DOHH2 (cell line): Measurements from ENCODE around the gene GNRHR.

Source experiments
- H3F3A ChIP-seq: fragments of 200-600 bp; sonication (generic), shearing (Covaris generic); 2 replicates; pipeline ENCODE4 v1.6.0; 2016; ENCODE audit warnings: antibody characterized with exemption, mild to moderate bottlenecking; ENCODE audit not compliant: control insufficient read depth, insufficient read depth
- H3K27ac ChIP-seq: fragments of 200-600 bp; sonication (generic); 2 replicates; pipeline ENCODE4 v1.5.1; 2014; ENCODE audit warnings: low read depth, mild to moderate bottlenecking, low read length, moderate library complexity
- H3K27me3 ChIP-seq: fragments of 200-600 bp; sonication (generic); 2 replicates; pipeline ENCODE4 v1.6.1; 2014; ENCODE audit warnings: mild to moderate bottlenecking, low read length, mixed read lengths; ENCODE audit not compliant: control insufficient read depth
- H3K36me3 ChIP-seq: fragments of 200-600 bp; sonication (generic); 2 replicates; pipeline ENCODE4 v1.6.1; 2014; ENCODE audit warnings: mild to moderate bottlenecking, low read length, moderate library complexity, mixed read lengths; ENCODE audit not compliant: control insufficient read depth
- H3K4me1 ChIP-seq: fragments of 200-600 bp; sonication (generic); 2 replicates; pipeline ENCODE4 v1.6.1; 2014; ENCODE audit warnings: mild to moderate bottlenecking, low read length, mixed read lengths; ENCODE audit not compliant: control insufficient read depth
- H3K4me2 ChIP-seq: fragments of 200-600 bp; sonication (generic); 2 replicates; pipeline ENCODE4 v1.6.0; 2014; ENCODE audit warnings: mild to moderate bottlenecking, low read length, moderate library complexity
- H3K4me3 ChIP-seq: fragments of 200-600 bp; sonication (generic); 2 replicates; pipeline ENCODE4 v1.5.1; 2014; ENCODE audit warnings: mild to moderate bottlenecking, low read length, mixed read lengths
- H3K79me2 ChIP-seq: fragments of 200-600 bp; sonication (generic); 2 replicates; pipeline ENCODE4 v1.6.1; 2014; ENCODE audit warnings: mild to moderate bottlenecking, low read length, mixed read lengths; ENCODE audit not compliant: control insufficient read depth
- H3K9me2 ChIP-seq: fragments of 200-600 bp; sonication (generic); replicated peaks from 2 replicates; pipeline ENCODE4 v1.6.1; 2014; ENCODE audit warnings: mild to moderate bottlenecking, low read length, mixed read lengths; ENCODE audit not compliant: control insufficient read depth
- H3K9me3 ChIP-seq: fragments of 200-600 bp; sonication (generic); 2 replicates; pipeline ENCODE4 v1.6.1; 2014; ENCODE audit warnings: antibody characterized with exemption, low read length, mixed read lengths; ENCODE audit not compliant: control insufficient read depth, insufficient read depth
- H4K20me1 ChIP-seq: fragments of 200-600 bp; sonication (generic); 2 replicates; pipeline ENCODE4 v1.6.0; 2014; ENCODE audit warnings: low read depth, mild to moderate bottlenecking, antibody characterized with exemption, low read length, moderate library complexity; ENCODE audit not compliant: control insufficient read depth, insufficient read depth
- EZH2phosphoT487 ChIP-seq: fragments of 200-600 bp; sonication (generic); IDR thresholded peaks from 2 replicates; pipeline ENCODE4 v1.6.1; 2017; ENCODE audit warnings: borderline replicate concordance, mild to moderate bottlenecking, antibody characterized with exemption, low read length, moderate library complexity, mixed read lengths
- TF ChIP-seq, protein P1 (sequence below): fragments of 200-600 bp; sonication (generic); IDR thresholded peaks from one replicate; pipeline ENCODE4 v1.5.1; 2014; ENCODE audit warnings: antibody characterized with exemption, mild to moderate bottlenecking, low read depth, low read length; ENCODE audit not compliant: poor library complexity, severe bottlenecking

The GNRHR gene

DNA sequence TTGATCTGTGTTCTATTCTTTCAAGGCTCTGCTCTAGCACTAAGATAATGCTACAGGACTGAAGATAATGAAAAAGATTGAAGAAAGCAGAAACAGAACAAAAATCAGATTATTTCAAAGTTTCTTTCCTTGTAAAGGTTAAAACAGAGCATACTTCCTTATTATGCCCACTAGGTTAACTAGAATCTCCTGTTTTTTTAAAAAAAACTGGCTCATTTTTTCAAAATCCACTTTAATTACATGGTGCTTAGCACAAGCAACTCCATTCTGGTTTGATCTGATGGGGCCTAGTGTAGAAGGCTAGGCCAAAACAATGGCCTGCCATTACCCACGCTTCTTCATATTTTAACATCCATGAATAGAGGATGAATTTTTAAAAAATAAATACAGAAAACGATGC, 52.0 kb downstream of the GNRHR start:
- Histone ChIP-seq H3F3A (peaks cover 6% of the 10 kb centered on the region), H3K36me3 (peaks cover 25% of the 10 kb centered on the region), H3K4me2 (peak overlapping the region; percentile 93), H3K9me2 (no peaks in the 10 kb centered on the region), H3K9me3 (peaks cover 14% of the 10 kb centered on the region), H3K27ac (no peak overlapping the region), H3K27me3 (no peaks in the 10 kb centered on the region), H3K79me2 (peaks cover 90% of the 10 kb centered on the region), H3K4me3 (peak overlapping the region; percentile 97), H4K20me1 (no peaks in the 10 kb centered on the region; the same call in 1 of the 2 replicates), H3K4me1 (peaks cover 40% of the 10 kb centered on the region)
- TF ChIP-seq, protein P1, sequence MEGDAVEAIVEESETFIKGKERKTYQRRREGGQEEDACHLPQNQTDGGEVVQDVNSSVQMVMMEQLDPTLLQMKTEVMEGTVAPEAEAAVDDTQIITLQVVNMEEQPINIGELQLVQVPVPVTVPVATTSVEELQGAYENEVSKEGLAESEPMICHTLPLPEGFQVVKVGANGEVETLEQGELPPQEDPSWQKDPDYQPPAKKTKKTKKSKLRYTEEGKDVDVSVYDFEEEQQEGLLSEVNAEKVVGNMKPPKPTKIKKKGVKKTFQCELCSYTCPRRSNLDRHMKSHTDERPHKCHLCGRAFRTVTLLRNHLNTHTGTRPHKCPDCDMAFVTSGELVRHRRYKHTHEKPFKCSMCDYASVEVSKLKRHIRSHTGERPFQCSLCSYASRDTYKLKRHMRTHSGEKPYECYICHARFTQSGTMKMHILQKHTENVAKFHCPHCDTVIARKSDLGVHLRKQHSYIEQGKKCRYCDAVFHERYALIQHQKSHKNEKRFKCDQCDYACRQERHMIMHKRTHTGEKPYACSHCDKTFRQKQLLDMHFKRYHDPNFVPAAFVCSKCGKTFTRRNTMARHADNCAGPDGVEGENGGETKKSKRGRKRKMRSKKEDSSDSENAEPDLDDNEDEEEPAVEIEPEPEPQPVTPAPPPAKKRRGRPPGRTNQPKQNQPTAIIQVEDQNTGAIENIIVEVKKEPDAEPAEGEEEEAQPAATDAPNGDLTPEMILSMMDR: no peak
- no peak for TF ChIP-seq EZH2phosphoT487

DNA sequence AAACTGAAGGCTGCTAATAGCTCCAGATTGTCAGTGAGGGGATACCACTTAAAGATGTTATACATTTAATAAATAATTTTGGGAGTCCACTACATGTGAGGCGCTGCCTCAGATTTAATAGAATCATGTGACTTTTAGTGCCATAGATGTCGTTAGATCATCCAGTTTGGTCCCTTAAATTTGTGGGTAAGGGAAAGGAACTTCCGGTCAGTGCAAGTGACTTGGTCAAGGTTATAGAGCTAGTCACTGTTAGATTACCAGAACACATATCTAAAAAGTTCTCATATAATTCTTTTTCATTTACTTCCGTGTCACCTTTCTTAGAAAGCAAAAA, 52.7 kb downstream of the GNRHR start:
- Histone ChIP-seq H3K79me2 (peaks cover 89% of the 10 kb centered on the region), H3K9me3 (peaks cover 8% of the 10 kb centered on the region), H3K4me1 (peaks cover 40% of the 10 kb centered on the region), H3K4me2 (peak overlapping the region; percentile 93), H3F3A (peaks cover 6% of the 10 kb centered on the region), H4K20me1 (no peaks in the 10 kb centered on the region; the same call in 1 of the 2 replicates), H3K4me3 (peak overlapping the region; percentile 97), H3K27ac (peak overlapping the region; percentile 31; the same call in 1 of the 2 replicates), H3K9me2 (no peaks in the 10 kb centered on the region), H3K36me3 (peaks cover 21% of the 10 kb centered on the region), H3K27me3 (no peaks in the 10 kb centered on the region)
- TF ChIP-seq EZH2phosphoT487: no peak
- TF ChIP-seq, protein P1: no peak

DNA sequence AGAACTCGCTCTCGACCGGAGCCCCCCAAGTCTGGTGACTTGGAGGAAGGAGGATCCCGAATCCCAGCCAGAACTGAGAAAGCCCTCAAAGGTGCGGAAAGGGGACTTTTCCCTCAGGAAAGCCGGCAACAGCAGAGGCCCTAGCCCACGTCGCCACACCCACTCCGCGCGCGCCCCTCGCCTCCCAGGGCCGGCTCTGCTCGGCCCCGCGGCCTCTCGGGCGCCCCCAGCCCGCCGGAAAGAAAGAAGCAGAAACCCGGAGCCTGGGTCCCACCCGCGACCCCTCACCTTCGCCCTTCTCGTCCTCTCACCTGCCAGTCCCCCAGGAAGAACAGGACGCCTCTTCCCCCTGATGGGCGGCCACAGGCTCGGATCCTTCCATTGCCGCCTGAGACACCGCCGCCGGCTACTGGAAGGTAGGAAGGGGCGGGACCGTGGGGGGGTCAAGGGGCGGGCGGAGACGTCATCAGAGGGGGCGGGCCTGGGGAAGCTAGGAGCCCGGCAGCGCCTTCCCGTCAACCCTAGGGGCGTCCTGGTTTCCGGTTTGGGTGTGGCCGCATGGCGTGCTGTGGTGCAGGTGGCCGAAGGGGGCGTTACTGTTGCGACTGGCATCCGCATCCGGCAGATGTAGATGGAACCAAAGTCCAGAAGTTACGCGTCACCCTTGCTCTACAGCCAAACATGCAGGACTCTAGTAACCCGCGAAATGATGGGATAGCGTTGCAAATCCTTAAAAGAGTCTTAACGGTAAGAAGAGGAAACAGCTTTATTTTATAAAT, 53.3 kb downstream of the GNRHR start, which contains the start of gene UBA6:
TSS of gene UBA6 (minus strand) at position 418 of the 779 bp plus-strand sequence. CDS start at position 382, 36 bp downstream.
- peaks cover 18% of the 10 kb centered on the region for H3K36me3 ChIP-seq
- H3K27me3 ChIP-seq: no peaks in the 10 kb centered on the region
- H4K20me1 ChIP-seq: no peaks in the 10 kb centered on the region; the same call in 1 of the 2 replicates
- H3K4me3 ChIP-seq: peak within 1 kb of the TSS; percentile 97
- peaks cover 3% of the 10 kb centered on the region for H3K9me3 ChIP-seq
- TF ChIP-seq, protein P1: peak; percentile 64
- no peak for TF ChIP-seq EZH2phosphoT487
- H3K9me2 ChIP-seq: no peaks in the 10 kb centered on the region
- H3K27ac ChIP-seq: peak within 1 kb of the TSS; percentile 40
- peaks cover 83% of the 10 kb centered on the region for H3K79me2 ChIP-seq
- peaks cover 6% of the 10 kb centered on the region for H3F3A ChIP-seq
- H3K4me1 ChIP-seq: peaks cover 39% of the 10 kb centered on the region
- peak within 1 kb of the TSS; percentile 93 for H3K4me2 ChIP-seq
